SK-N-SH (cell line): ENCODE results near the gene PPM1E.

ENCODE experiments used
- CHD2 ChIP-seq: fragments of 150-350 bp; IDR thresholded peaks from 2 replicates; pipeline ENCODE4 v1.6.1; 2018; ENCODE audit warnings: low read length; ENCODE audit not compliant: partially characterized antibody
- CTCF ChIP-seq: fragments of 200-600 bp; sonication (generic); IDR thresholded peaks from 2 replicates; pipeline ENCODE4 v1.6.1; 2017; ENCODE audit warnings: antibody characterized with exemption, mild to moderate bottlenecking, moderate library complexity
- EP300 ChIP-seq, 2 experiments: IDR thresholded peaks; 2 replicates each; pipeline versions ENCODE4 v1.4.0 to v1.6.1; 2012; ENCODE audit warnings: borderline replicate concordance in 1 of 2, low read depth in 1 of 2, low read length in 1 of 2
- EZH2phosphoT487 ChIP-seq: fragments of 200-600 bp; sonication (generic); IDR thresholded peaks from 2 replicates; pipeline ENCODE4 v1.6.1; 2017; ENCODE audit warnings: low read depth, mixed run types, mild to moderate bottlenecking, antibody characterized with exemption, moderate library complexity, borderline replicate concordance
- GABPA ChIP-seq: IDR thresholded peaks from 2 replicates; pipeline ENCODE4 v1.4.0; 2012; ENCODE audit warnings: low read depth, mild to moderate bottlenecking
- SIN3A ChIP-seq: IDR thresholded peaks from 2 replicates; pipeline ENCODE4 v1.6.1; 2012; ENCODE audit warnings: low read depth, mild to moderate bottlenecking, low read length, moderate library complexity, borderline replicate concordance
- YY1 ChIP-seq: IDR thresholded peaks from 2 replicates; pipeline ENCODE4 v1.4.0; 2012; ENCODE audit warnings: low read depth, mild to moderate bottlenecking
- ZBTB33 ChIP-seq: IDR thresholded peaks from 2 replicates; pipeline ENCODE4 v1.4.0; 2012; ENCODE audit warnings: low read depth, borderline replicate concordance
- TF ChIP-seq, protein P1 (sequence below): IDR thresholded peaks from 2 replicates; pipeline ENCODE4 v1.4.0; 2012; ENCODE audit warnings: low read depth, borderline replicate concordance

- TF ChIP-seq ZBTB33 = no peak
- TF ChIP-seq, protein P1, sequence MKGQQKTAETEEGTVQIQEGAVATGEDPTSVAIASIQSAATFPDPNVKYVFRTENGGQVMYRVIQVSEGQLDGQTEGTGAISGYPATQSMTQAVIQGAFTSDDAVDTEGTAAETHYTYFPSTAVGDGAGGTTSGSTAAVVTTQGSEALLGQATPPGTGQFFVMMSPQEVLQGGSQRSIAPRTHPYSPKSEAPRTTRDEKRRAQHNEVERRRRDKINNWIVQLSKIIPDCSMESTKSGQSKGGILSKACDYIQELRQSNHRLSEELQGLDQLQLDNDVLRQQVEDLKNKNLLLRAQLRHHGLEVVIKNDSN = no peak
- no peak for TF ChIP-seq YY1
- TF ChIP-seq CTCF = no peak
- no peak for TF ChIP-seq EZH2phosphoT487
- no peak for TF ChIP-seq EP300 (IDR thresholded peaks at IDR 0.05; ENCODE audit: borderline replicate concordance in 1 of 2, low read depth in 1 of 2, low read length in 1 of 2)
- TF ChIP-seq SIN3A = no peak
- no peak for TF ChIP-seq CHD2
- no peak for TF ChIP-seq GABPA
Observed at GRCh38 chr17:59010026-59010425, 254.4 kb downstream of the PPM1E start.
